Liver (tissue), 3 donors: ENCODE results near the gene APOBEC3H.

Source experiments
- ATF3 ChIP-seq: IDR thresholded peaks from 2 replicates; pipeline ENCODE4 v1.6.1; 2016; ENCODE audit warnings: antibody characterized with exemption
- HNF4G ChIP-seq: IDR thresholded peaks from 2 replicates; pipeline ENCODE4 v1.6.1; 2016; ENCODE audit warnings: antibody characterized with exemption
- TAF1 ChIP-seq: conservative IDR thresholded peaks from 2 replicates; pipeline ENCODE4 v1.6.1; 2016; ENCODE audit warnings: antibody characterized with exemption, mild to moderate bottlenecking
- YY1 ChIP-seq: IDR thresholded peaks from 2 replicates; pipeline ENCODE4 v1.6.1; 2016; ENCODE audit warnings: antibody characterized with exemption, mild to moderate bottlenecking
- TF ChIP-seq, protein P1 (sequence below): fragments of 150-350 bp; IDR thresholded peaks from 2 replicates; pipeline ENCODE4 v1.5.1; 2017; ENCODE audit warnings: improper control_type of control experiment, low read depth, low read length; ENCODE audit not compliant: missing input control
- TF ChIP-seq, protein P2 (sequence below): IDR thresholded peaks from 2 replicates; pipeline ENCODE4 v1.6.1; 2016; ENCODE audit warnings: antibody characterized with exemption
- donor health status: healthy.
- donor health status: healthy.

DNA sequence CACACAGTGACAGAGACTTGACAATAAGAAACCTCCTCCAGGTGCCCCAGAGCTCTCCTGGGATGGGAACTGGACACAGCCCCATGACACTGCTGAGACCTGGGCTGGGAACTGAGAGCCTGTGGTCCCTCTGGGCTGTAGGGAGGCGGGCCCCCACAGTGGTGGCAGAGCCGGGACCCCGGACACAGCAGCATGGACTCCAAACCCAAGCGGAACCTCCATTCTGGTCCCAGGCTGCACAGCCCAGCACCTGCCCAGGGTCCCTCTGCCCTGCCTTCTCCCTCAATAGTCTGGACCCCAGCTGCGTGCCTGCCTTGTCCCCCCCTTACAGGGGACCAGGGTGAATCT lies 8.4 kb upstream of the APOBEC3H start:
- TF ChIP-seq, protein P1, sequence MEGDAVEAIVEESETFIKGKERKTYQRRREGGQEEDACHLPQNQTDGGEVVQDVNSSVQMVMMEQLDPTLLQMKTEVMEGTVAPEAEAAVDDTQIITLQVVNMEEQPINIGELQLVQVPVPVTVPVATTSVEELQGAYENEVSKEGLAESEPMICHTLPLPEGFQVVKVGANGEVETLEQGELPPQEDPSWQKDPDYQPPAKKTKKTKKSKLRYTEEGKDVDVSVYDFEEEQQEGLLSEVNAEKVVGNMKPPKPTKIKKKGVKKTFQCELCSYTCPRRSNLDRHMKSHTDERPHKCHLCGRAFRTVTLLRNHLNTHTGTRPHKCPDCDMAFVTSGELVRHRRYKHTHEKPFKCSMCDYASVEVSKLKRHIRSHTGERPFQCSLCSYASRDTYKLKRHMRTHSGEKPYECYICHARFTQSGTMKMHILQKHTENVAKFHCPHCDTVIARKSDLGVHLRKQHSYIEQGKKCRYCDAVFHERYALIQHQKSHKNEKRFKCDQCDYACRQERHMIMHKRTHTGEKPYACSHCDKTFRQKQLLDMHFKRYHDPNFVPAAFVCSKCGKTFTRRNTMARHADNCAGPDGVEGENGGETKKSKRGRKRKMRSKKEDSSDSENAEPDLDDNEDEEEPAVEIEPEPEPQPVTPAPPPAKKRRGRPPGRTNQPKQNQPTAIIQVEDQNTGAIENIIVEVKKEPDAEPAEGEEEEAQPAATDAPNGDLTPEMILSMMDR, result no peak
- TF ChIP-seq, protein P2, sequence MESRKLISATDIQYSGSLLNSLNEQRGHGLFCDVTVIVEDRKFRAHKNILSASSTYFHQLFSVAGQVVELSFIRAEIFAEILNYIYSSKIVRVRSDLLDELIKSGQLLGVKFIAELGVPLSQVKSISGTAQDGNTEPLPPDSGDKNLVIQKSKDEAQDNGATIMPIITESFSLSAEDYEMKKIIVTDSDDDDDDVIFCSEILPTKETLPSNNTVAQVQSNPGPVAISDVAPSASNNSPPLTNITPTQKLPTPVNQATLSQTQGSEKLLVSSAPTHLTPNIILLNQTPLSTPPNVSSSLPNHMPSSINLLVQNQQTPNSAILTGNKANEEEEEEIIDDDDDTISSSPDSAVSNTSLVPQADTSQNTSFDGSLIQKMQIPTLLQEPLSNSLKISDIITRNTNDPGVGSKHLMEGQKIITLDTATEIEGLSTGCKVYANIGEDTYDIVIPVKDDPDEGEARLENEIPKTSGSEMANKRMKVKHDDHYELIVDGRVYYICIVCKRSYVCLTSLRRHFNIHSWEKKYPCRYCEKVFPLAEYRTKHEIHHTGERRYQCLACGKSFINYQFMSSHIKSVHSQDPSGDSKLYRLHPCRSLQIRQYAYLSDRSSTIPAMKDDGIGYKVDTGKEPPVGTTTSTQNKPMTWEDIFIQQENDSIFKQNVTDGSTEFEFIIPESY, result no peak
- TF ChIP-seq ATF3 (no peak), HNF4G (no peak), YY1 (no peak), TAF1 (no peak)
